ENCODE results near the gene SULT1A3.
"Not testable (repeated sequence)": the region's sequence is repeated elsewhere in the genome, so short reads cannot be mapped to it uniquely, and the experiment has no call there.

SULT1A3 gene

DNA sequence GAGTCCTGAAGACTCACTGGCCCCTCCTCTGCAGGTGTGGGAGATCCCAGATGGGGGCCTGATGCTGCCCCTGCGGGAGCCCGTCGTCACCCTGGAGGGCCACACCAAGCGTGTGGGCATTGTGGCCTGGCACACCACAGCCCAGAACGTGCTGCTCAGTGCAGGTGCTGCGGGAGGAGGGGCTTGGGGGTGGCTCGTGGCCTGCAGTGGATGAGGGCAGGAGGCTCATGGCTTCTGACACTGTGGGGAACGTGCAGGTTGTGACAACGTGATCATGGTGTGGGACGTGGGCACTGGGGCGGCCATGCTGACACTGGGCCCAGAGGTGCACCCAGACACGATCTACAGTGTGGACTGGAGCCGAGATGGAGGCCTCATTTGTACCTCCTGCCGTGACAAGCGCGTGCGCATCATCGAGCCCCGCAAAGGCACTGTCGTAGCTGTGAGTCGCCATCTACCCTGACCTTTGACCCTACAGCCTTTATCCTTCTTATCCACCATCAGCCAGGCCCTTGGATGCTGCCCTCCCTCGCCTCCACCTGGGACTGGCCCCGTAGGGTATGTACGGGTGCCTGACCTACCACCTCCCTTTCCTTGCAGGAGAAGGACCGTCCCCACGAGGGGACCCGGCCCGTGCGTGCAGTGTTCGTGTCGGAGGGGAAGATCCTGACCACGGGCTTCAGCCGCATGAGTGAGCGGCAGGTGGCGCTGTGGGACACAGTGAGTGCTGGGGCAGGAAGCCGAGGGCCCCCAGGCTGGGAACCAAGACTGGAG is 12.1 kb upstream of the SULT1A3 start:
- DNase-seq: peak; percentile 24

DNA sequence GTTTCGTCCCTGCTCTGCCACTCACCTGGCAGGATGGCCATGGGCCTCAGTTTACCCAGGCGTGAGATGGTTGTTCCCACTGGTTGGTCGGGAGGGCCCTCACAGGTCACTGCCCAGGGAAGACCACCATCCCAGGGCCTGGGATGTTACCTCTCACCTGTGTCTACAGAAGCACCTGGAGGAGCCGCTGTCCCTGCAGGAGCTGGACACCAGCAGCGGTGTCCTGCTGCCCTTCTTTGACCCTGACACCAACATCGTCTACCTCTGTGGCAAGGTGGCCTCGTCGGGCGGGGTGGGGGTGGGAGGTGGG is 11.5 kb upstream of the SULT1A3 start:
- DNase-seq: no peak

DNA sequence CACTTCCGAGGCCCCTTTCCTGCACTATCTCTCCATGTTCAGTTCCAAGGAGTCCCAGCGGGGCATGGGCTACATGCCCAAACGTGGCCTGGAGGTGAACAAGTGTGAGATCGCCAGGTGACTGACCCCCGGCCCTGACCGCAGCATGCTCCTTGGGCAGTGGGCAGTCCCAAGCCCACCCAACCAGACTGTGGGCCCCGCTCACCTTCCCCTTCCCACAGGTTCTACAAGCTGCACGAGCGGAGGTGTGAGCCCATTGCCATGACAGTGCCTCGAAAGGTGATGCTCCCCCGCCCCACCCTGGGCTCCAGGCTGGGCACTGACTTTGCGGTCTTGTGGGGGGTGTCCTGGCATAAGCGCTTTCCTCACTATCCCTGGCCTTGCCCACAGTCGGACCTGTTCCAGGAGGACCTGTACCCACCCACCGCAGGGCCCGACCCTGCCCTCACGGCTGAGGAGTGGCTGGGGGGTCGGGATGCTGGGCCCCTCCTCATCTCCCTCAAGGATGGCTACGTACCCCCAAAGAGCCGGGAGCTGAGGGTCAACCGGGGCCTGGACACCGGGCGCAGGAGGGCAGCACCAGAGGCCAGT is 11.0 kb upstream of the SULT1A3 start:
- no peak for DNase-seq

DNA sequence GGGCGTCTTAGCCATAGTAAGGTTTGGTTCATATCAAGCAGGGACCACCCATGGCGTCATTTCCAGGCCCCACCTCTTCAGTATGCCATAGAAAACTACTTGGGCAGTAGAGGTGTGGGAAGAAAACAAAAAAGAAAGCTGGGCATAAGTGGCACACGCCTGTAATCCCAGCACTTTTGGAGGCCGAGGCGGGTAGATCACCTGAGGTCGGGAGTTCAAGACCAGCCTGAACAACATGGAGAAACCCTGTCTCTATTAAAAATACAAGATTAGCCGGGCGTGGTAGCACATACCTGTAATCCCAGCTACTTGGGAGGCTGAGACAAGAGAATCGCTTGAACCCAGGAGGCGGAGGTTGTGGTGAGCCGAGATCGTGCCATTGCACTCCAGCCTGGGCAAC is 7.9 kb upstream of the SULT1A3 start:
- DNase-seq: not testable (repeated sequence)

DNA sequence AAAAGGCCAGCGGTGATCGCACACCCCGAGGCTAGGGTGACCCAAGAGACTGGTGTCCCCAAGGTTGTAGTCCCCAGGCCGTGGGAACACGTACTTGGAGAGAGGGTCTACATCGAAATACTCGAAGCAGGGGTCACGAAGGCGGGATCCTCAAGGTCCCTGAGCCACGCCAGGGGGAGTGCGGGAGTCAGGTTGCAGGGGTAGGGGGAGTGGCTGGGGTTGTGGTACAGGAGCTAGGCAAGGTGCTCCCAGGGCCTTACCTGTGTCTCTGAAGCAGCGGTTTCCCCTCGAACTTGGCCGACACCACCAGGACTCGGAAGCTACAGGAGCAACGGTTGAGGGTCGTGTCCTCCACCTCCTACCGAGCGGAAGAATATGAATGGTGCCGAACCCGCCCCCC is 6.0 kb upstream of the SULT1A3 start:
- not testable (repeated sequence) for DNase-seq

DNA sequence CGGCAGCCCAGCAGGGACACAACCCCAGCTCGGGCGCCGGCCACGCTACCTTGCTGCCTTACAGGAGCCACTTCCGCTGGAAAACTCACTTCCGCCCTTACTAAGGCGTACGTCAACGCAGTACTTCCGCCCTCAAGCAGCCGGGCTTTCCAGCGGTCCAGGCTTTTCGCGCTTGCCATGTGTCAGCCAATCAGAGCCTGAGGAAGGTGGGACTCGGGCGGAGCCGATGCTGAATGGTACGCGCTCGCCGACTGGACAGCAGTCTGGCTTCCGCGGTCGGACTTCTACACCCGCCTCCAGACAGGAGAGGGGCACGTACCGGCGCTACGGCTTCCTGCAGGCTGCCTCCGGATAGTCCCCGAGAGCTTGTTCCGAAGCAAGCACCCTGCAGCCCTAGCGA is 5.4 kb upstream of the SULT1A3 start, which contains the start of the genes BOLA2B and SLX1A:
Gene BOLA2B, minus strand, starts transcription at position 52 of the 400 bp plus-strand sequence. CDS start 71 bp downstream, outside the sequence.
Gene SLX1A, plus strand, starts transcription at position 261 of the 400 bp plus-strand sequence. CDS start 210 bp downstream, outside the sequence.
- not testable (repeated sequence) for DNase-seq

DNA sequence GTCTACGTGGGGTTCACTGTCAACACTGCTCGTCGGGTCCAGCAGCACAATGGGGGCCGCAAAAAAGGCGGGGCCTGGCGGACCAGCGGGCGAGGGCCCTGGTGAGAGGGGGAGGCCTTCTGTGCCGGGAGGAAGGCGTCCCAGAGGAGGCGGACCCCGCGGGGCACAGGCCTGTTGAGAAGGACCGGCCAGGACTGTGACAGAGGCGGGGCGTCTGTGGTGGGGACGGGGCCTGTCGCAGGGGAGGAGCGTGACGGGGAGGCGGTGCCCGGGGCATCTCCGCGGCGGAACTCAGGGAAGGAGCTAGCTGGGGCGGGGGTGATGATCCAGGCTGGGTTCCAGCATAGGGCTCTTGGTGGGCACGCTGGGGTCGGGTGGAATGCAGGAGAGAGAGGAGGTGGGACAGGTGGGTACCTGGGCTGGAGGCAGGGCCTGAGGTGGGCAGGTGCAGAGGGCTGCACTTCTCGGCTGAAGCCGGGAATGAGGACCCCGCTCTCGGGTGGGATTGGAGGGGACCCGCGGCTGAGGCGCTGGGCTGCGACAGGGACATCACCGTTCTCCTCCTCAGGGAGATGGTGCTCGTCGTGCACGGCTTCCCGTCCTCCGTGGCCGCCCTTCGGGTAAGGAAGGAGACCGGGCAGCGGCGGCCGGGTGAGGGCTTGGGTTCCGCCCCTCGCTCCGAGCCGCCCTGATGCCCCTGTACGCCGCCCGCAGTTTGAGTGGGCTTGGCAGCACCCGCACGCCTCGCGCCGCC is 4.7 kb upstream of the SULT1A3 start:
- not testable (repeated sequence) for DNase-seq

DNA sequence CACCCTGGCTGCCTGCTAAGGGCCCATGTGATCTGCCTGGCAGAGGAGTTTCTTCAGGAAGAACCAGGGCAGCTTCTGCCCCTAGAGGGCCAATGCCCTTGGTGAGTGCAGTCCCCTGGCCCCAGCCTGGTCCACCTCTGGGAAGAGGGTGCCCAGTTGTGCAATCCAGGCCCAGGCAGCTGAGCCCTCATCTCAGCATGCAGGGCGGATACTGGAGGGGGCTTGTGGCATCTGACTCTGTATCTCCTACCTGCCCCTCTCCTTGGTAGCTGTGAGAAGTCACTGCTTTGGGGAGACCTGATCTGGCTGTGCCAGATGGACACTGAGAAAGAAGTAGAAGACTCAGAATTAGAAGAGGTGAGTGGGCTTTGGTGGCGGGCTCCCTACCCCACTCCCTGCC is 2.1 kb upstream of the SULT1A3 start:
- DNase-seq: not testable (repeated sequence)

DNA sequence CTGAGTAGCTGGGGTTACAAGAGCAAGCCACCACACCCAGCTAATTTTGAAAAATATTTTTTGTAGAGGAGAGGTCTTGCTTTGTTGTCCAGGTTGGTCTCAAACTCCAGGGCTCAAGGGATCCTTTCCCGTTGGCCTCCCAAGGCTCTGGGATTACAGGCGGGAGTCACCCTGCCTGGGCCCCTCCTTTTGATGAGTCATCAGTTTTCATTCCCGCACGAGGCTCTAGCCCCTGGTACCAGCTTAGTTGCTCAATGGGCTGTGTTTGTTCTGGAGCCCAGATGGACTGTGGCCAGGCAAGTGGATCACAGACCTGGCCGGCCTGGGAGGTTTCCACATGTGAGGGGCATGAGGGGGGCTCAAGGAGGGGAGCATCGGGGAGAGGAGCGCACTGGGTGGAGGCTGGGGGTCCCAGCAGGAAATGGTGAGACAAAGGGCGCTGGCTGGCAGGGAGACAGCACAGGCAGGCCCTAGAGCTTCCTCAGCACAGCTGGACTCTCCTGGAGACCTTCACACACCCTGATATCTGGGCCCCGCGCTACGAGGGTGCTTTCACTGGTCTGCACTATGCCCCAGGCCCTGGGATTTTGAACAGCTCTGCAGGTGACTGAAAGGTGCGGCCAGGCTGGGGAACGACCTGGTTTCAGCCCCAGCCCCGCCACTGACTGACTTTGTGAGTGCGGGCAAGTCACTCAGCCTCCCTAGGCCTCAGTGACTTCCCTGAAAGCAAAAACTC is 721 bp downstream of the SULT1A3 start:
- DNase-seq: not testable (repeated sequence)

DNA sequence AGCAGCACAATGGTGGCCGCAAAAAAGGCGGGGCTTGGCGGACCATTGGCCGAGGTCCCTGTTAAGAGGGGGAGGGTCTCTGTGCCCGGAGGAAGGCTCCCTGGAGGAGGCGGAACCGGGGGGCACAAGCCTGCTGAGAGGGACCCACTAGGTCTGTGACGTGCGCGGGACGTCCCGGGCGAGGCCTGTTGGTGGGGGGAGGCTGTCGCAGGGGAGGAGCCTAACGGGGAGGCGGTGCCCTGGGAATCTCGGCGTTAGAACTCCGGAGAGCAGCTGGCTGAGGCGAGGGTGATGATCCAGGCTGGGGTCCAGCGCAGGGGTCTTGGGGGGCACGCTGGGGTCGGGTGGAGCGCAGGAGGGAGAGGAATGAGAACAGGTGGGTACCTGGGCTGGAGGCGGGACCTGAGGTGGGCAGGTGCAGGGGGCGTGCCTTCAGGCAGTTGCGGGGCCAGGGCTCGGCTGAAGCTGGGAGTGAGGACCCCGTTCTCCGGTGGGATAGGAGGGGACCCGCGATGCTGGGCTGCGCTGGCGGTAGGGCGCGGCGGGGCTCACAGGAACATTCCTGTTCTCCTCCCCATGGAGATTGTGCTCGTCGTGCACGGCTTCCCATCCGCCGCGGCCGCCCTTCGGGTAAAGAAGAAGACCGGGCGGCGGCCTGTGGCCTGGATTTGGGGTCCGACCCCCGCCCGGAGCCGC is 6.6 kb downstream of the SULT1A3 start:
- not testable (repeated sequence) for DNase-seq

DNA sequence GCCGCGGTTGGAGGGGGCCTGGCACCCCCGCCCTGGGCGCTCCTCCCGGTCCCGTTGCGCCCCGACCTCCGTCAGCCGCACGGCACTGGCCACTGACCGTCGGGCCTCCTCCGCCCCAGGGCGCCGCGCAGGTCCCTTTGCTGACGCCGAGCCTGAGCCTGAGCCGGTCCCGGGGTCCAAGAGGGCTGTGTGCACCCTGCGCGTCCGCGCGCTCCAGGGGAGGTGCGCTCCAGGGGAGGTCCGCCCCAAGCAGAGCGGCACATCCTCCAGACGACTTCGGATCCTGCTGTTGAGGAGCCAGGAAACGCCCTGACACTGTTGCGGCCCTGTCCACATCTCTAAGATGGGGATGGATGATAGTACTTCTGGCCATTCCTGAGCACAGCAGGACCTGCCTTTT is 7.2 kb downstream of the SULT1A3 start:
- not testable (repeated sequence) for DNase-seq

DNA sequence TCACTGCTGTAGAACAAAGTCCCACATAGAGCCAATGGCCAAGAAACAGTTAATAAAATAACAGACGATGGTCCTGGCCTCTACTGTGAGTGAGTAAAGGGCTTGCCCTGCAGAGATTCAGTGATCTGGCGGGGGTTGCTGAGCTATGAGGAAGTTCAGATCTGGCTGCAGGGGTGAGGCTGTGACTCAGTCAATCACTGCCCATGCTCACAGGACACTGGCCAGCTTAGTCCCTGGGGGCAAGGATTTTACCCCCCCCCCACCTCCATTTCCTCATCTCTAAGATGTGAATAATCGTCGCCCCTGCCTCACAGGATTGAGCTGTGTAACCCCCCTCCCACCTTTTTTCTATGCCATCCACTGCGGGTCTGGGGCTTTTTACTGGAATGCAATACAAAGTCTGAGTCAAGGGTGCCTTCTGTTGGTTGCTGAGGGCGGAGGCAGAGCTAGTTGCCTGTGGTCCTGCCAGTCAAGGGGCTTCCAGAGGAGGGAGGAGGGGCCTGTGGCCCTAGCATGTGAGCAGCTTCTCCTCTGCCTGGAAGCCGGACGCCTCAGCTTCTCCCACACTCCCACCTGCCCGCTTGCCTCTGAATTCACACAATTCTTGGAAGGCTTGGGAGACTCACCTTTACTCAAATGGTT is 8.1 kb downstream of the SULT1A3 start:
- not testable (repeated sequence) for DNase-seq

DNA sequence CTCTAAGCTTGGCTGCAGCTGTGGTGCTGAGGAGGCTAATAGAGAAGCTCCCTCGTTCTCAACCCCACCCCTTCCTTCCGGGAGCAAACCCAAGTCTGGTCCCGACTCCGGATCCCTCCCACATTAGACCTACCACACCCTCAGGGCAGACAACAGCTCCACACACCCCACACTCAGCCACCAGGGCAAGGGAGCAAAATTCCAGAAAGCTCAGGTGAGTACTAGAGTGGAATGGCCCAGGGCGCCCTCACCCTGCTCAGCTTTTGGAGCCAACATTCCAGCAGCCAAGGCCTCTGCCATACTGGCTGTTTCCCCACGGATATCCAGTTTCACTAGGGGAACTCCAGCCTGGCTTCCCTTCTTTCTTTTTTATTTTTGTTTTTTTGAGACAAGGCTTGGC is 10.0 kb downstream of the SULT1A3 start:
- not testable (repeated sequence) for DNase-seq

DNA sequence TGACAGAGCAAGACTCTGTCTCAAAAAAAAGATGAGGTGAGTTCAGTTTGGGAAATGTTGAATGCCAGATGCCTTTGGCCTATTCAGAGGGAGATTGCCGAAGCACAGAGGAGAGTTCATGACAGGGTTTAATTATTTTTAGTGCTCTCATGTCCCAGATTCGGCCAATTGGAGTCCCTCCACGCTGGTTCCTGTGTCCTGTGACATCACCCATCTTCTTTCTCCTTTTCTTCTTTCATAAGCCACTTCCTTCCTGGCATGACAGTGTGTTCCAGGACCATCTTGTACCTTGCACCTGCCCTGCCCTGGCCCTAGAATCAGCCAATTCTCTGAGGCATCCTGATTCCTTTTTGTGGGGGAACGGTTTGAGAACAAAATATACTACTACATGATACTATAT is 12.4 kb downstream of the SULT1A3 start:
- DNase-seq: not testable (repeated sequence)

DNA sequence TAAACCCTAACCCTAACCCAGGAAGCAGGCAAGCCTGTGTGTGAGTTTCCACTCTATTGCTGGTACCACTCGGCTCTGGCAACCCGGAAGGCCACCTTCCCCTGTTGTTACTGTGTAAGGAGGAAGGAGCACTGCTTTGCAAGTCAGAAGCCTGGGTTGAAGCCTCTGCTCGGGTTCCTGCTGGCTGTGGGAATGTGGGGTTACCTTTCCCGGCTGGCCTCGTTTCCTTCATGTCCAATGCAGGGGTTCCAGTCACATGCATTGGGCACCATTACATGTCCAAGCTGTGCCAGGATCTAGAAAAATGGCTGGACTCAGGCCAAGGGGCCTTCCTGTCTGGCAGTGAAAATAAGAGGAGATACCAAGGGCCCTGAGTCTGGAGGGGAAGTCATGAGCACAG is 18.0 kb downstream of the SULT1A3 start:
- DNase-seq: not testable (repeated sequence)

DNA sequence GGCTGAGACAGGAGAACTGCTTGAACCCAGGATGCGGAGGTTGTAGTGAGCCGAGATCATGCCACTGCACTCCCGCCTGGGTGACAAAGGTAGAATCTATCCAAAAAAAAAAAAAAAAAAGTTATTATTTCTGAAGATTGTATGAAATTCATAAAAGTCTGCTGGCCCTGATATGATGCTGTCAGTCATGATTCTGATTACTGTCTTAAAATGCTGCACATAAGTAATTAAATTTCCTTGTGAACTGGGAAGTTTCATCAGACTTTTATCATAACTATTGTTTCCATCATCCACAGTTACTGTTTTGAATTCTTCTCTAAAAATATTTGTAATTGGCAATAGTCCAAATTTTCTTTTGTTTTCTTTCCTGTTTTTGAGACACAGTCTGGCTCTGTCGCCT is 49.3 kb downstream of the SULT1A3 start, which contains the start of gene NPIPB13:
Gene NPIPB13, minus strand, starts transcription at position 101 of the 400 bp plus-strand sequence. CDS start 2,906 bp downstream, outside the sequence.
- DNase-seq: not testable (repeated sequence)
